ENCODE results near the gene NKIRAS2. TPM values are rescaled to one million over a fixed set of nuclear protein-coding genes. Genes with fewer than 3 reads are reported as not detected.

NKIRAS2 gene
- polyA plus RNA-seq, 1 donor (not counting 4 experiments of a cell fraction or from before 2014, with no cell fraction given): 26.3 TPM

DNA sequence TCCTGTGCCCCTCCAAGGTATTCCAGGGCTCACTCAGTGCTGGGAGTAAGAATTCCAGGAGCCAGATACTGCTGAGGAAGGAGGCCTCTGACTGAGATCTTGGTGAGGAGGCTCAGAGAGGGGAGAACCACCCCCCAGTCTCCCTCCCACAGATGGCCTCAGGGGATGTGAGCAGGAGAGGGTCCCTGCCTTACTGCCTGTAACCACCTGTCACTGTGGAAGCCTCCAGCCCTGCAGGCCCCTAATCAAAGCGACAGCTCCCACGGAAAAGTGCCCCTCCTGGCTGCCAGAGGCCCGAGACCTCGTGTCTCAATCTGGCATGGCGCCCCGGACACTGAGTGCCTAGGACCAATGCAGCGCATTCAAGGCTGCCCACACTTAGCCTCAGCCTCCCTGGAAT, 38.2 kb downstream of the NKIRAS2 start:
- no peaks in the 10 kb centered on the region for H3K36me3 ChIP-seq (ENCODE audit: control insufficient read depth in 2 of 2, extremely low read depth in 1 of 2, insufficient read depth in 2 of 2, low read length in 2 of 2)
- H3K9ac ChIP-seq (ENCODE audit: control insufficient read depth, extremely low read depth, insufficient read depth, low read length): no peak overlapping the region
- FAIRE-seq (no peak), DNase-seq (ENCODE audit: low read depth, low spot score) (no peak)
- no peak overlapping the region for H3K4me2 ChIP-seq (ENCODE audit: control insufficient read depth, extremely low read depth, insufficient read depth, low read depth, low read length)
- no peak overlapping the region for H2AFZ ChIP-seq (ENCODE audit: control insufficient read depth, low read length)
- TF ChIP-seq, protein P1, sequence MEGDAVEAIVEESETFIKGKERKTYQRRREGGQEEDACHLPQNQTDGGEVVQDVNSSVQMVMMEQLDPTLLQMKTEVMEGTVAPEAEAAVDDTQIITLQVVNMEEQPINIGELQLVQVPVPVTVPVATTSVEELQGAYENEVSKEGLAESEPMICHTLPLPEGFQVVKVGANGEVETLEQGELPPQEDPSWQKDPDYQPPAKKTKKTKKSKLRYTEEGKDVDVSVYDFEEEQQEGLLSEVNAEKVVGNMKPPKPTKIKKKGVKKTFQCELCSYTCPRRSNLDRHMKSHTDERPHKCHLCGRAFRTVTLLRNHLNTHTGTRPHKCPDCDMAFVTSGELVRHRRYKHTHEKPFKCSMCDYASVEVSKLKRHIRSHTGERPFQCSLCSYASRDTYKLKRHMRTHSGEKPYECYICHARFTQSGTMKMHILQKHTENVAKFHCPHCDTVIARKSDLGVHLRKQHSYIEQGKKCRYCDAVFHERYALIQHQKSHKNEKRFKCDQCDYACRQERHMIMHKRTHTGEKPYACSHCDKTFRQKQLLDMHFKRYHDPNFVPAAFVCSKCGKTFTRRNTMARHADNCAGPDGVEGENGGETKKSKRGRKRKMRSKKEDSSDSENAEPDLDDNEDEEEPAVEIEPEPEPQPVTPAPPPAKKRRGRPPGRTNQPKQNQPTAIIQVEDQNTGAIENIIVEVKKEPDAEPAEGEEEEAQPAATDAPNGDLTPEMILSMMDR (optimal IDR thresholded peaks at IDR 0.05 in 1 of 3, IDR thresholded peaks at IDR 0.05 in 1 of 3, conservative IDR thresholded peaks at IDR 0.05 in 1 of 3; ENCODE audit: extremely low read depth in 1 of 3, insufficient read depth in 2 of 3, low read length in 3 of 3): no peak
- TF ChIP-seq EZH2 (IDR thresholded peaks at IDR 0.05; ENCODE audit: low read length): no peak
- no peaks in the 10 kb centered on the region for H3K9me1 ChIP-seq (ENCODE audit: control insufficient read depth, extremely low read depth, insufficient read depth, low read length)
- peaks cover 14% of the 10 kb centered on the region for H3K27me3 ChIP-seq (ENCODE audit: control insufficient read depth, extremely low read depth, insufficient read depth, low read length)
- H3K27ac ChIP-seq (ENCODE audit: control insufficient read depth, insufficient read depth, low read length): no peak overlapping the region
- H3K79me2 ChIP-seq (ENCODE audit: control insufficient read depth, insufficient read depth, low read length): no peaks in the 10 kb centered on the region
- no peaks in the 10 kb centered on the region for H4K20me1 ChIP-seq (ENCODE audit: control insufficient read depth, extremely low read depth, insufficient read depth, low read length)
- no peaks in the 10 kb centered on the region for H3K4me1 ChIP-seq (ENCODE audit: control insufficient read depth, extremely low read depth, insufficient read depth, low read length)
- no peaks in the 10 kb centered on the region for H3K9me3 ChIP-seq (ENCODE audit: control insufficient read depth, low read depth, low read length)
- no peak overlapping the region for H3K4me3 ChIP-seq (ENCODE audit: control insufficient read depth in 2 of 3, extremely low read depth in 1 of 3, insufficient read depth in 2 of 3, low read depth in 1 of 3, low read length in 3 of 3)
- dilution Hi-C loops (cut with MboI; ENCODE audit: extremely low pct_ligation_motif_present, low sequenced_read_pairs): no loop called here

DNA sequence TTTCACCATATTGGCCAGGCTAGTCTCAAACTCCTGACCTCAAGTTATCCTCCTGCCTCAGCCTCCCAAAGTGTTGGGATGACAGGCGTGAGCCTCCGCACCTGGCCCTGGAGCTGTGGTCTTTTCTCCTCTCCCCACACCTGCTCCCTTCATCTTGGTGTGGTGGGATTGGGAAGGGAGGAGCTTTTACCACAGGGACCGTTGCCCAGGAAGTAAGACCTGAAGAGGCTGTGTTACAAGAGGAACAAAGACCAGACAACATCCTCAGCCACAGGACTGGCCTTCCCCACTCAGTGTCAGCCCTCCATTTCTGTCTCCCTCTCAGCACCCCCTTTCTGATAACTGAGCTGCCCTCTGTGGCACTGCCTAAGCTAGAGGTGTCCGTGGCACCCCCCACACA, 39.9 kb downstream of the NKIRAS2 start:
- dilution Hi-C loops (cut with MboI; ENCODE audit: extremely low pct_ligation_motif_present, low sequenced_read_pairs): no loop called here
- Histone ChIP-seq H3K9ac (ENCODE audit: control insufficient read depth, extremely low read depth, insufficient read depth, low read length) (no peak overlapping the region), H3K9me1 (ENCODE audit: control insufficient read depth, extremely low read depth, insufficient read depth, low read length) (no peaks in the 10 kb centered on the region), H3K27me3 (ENCODE audit: control insufficient read depth, extremely low read depth, insufficient read depth, low read length) (peaks cover 5% of the 10 kb centered on the region), H3K36me3 (ENCODE audit: control insufficient read depth in 2 of 2, extremely low read depth in 1 of 2, insufficient read depth in 2 of 2, low read length in 2 of 2) (no peaks in the 10 kb centered on the region), H3K27ac (ENCODE audit: control insufficient read depth, insufficient read depth, low read length) (no peak overlapping the region), H3K4me3 (ENCODE audit: control insufficient read depth in 2 of 3, extremely low read depth in 1 of 3, insufficient read depth in 2 of 3, low read depth in 1 of 3, low read length in 3 of 3) (no peak overlapping the region), H3K9me3 (ENCODE audit: control insufficient read depth, low read depth, low read length) (no peaks in the 10 kb centered on the region), H3K4me2 (ENCODE audit: control insufficient read depth, extremely low read depth, insufficient read depth, low read depth, low read length) (no peak overlapping the region), H2AFZ (ENCODE audit: control insufficient read depth, low read length) (no peak overlapping the region), H3K79me2 (ENCODE audit: control insufficient read depth, insufficient read depth, low read length) (no peaks in the 10 kb centered on the region), H3K4me1 (ENCODE audit: control insufficient read depth, extremely low read depth, insufficient read depth, low read length) (no peaks in the 10 kb centered on the region), H4K20me1 (ENCODE audit: control insufficient read depth, extremely low read depth, insufficient read depth, low read length) (no peaks in the 10 kb centered on the region)
- DNase-seq (ENCODE audit: low read depth, low spot score) (no peak), FAIRE-seq (no peak)
- TF ChIP-seq, protein P1 (optimal IDR thresholded peaks at IDR 0.05 in 1 of 3, IDR thresholded peaks at IDR 0.05 in 1 of 3, conservative IDR thresholded peaks at IDR 0.05 in 1 of 3; ENCODE audit: extremely low read depth in 1 of 3, insufficient read depth in 2 of 3, low read length in 3 of 3): no peak
- TF ChIP-seq EZH2 (IDR thresholded peaks at IDR 0.05; ENCODE audit: low read length): no peak
